Urothelium cell line (cell line): ENCODE data around the gene MUC2.
A peak's percentile ranks its signal among the peaks of the same experiment; 100 is the strongest.

Experiments used
- DNase-seq: peaks from one replicate; pipeline ENCODE4 v3.0.0; 2011; ENCODE audit warnings: low spot score, mixed read lengths
- FAIRE-seq: peaks from 2 replicates; lab custom pipeline; 2011; peaks lifted over from hg19 to GRCh38; lab: Jason Lieb, UNC

The MUC2 gene

DNA sequence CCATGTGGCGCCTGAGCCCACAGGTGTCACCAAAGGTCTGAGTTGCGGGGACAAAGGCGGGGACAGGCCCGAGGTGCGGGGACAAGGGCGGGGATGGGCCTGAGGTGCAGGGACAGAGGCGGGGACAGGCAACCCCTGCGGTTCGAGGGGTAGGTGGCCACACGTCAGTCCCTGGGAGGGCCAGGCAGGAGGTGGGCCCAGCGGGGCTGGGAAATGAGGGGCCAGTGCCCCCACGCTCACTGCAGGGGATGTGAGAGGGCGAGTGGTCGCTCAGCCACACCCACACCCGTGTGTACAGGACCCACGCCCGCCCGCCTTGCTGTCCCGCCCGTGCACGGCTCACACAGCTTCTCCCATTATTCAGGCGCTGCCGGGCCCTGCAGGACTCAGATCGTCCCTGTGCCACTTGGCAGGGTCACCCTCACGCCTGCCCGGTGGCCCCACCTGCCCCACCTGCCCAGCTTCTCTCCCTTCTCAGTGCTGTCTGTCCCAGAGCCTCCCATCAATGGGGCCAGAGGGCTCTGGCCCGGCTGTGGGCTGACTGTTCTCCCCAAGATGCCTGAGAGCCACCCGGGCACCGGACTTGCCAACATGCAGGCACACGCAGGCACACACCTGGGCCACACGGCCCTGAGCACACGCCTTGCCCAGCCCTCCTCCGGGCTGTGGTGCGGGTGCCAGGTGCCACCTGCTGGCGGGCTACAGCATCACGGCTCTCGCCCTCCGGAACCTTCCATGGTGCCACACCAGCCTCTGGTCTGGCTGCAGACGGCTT, 23.9 kb upstream of the MUC2 start:
- no peak for FAIRE-seq

DNA sequence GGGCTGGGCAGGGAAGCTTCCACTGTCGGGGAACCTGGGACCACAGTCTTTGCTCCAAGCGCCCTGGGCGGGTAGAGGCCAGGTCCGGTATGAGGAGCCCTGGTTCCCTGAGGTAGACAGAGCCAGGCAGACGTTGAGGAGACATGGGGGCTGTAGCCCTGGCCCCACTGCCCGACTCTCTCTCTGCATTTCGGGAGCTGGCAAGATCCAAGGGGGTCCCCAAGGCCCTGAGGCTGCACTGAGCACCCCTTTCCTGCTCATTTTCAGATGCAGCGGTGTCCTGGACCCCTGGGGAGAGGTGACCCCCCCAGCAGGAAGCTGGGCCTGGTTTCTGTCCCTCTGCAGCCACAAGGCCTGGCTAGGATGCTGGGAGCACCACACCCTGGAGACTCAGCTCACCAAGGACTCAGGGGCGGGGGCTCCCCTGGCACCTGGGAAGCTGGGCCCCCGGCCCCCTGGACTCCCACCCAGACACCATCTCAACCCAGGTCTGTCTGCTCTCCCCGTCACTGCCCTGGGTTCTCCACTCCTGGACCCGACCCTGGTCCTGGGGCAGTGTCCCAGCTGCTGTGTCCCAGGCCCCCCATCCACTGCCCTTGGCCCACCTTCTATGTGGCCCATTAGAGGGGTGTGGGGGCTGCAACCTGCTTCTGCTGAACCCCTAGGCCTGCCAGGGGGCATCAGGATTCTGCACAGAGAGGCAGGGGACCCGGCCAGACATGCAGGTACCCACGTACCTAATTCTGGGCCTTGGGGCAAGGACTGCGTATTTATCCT, 23.1 kb upstream of the MUC2 start:
- DNase-seq: no peak
- no peak for FAIRE-seq

More for the DNA sequence above, 23.9 kb upstream of the MUC2 start:
- DNase-seq: peak; percentile 78

- DNase-seq (no peak), FAIRE-seq (no peak)
These were observed 22.3 kb upstream of the MUC2 start for GRCh38 chr11:1052133-1053011.

DNA sequence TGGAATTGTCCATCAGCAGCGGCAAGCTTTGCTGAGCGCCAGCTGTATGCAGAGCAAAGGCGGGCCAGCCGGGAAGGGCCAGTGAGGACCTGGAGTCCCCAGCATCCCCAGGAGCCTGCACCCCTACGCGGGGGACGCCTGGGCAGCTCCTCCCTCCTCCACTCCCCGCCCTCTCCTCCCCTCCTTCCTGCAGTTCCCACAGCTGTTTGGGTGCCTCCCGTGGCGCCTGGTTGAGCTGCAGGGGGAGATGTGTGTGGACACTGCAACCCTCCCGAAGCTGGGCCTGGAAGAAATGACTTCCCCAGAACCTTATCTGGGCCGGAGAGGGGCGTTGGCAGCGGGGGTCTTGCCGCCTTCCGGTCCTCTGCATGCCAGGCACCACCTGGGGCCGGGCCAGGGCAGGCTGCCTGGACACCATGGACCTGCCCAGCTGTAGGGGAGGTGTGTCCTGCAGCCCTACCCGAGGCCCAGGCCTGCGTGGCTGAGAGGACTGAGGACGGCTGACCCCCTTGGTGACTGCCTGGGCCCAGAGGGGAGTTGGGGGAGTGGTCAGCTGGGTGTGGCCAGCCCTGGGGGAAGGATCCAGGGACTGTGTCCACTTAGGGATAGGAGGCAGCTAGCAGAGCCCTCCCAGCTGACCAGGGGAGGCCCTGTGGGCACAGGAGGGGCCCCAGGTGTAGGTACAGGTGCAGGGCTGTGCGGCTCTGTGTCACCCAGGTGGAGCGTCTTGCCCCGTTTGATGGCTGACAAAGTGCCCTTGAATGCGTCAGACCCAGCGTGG, 21.4 kb upstream of the MUC2 start:
- DNase-seq (no peak), FAIRE-seq (no peak)

- FAIRE-seq: no peak
- no peak for DNase-seq
These were observed 20.2 kb upstream of the MUC2 start for GRCh38 chr11:1054143-1055108.

DNA sequence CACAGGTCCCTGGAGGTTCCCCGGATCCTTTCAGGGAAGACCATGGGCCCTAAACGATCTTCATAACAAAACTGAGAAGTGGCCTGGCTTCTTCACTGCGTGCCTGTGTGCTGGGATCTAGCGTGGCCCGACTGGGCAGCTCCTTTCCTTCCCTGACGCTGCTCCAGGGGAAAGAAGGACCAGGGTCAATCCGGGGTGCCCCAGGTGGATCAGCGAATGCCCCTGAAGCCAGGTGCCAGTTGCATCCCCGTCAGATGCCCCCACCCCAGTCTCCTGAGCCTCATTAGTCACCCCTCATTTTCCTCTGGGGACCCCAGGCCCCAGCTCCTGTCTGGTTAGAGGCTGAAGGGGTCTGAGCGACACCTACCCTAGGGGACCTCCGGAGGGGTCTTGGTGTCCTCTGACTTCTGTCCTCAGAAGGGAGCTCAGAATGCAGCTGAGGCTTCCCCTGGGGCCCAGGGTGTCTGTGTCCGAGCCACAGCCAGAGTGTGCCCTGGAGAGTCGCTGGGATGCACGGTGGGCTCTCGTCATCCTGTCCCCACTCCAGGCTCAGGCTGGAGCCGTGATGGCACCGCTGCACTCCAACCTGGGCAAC, 19.5 kb upstream of the MUC2 start:
- DNase-seq (no peak), FAIRE-seq (no peak)

DNA sequence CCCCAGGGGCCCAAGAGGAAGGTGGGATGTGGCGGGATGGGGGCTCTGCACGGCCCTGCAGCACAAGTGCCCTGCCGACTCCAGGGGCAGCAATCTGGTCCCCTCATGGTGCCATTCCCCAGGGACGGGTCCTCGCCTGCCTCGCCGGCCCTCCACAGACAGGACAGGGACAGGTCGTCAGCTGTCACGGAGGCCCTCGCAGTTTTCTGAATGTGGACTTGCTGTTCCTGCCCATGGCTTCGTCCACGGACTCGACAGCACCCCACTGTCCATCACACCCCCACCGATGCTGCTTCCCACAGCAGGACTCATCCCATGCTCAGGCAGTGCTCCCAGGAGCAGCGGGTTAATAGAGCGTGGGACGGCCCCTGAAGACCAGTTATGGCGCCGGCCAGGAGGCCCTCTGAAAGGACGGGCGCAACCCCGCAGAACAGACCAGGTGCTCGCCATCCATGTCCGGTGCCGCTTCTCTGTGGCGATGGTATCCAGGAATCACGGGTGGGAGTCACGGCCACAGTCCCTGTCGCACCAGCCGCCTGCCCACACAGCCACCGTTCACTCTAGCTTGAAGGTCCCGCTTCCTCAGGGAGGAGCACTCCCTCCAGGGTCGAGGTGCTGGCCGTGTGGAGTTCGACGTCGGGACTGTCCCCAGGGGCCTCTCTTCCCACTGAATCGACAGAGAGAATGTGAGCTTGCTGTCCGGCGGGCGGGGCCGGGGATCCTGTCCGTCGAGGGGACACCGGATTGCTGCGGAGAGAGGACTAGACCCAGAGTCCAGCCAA, 18.5 kb upstream of the MUC2 start:
- DNase-seq (no peak), FAIRE-seq (no peak)

DNA sequence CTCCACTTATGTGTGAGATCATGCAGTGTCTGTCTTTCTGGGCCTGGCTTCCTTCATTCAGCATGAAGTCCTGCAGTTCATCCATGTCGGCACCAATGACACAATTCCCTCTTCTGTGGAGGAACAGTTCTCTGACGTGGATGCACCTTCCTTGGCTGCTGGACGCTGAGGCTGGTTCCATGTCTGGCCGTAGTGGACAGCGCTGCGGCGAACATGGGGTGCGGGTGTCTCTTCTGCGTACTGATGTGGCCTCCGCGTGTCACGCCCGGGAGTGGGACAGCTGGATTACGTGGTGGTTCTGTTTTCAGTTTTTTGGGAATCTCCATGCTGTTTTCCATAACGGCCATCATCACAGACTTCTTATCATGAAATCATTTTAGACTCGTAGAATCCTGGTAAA, 16.9 kb upstream of the MUC2 start:
- DNase-seq: no peak
- FAIRE-seq: no peak

DNA sequence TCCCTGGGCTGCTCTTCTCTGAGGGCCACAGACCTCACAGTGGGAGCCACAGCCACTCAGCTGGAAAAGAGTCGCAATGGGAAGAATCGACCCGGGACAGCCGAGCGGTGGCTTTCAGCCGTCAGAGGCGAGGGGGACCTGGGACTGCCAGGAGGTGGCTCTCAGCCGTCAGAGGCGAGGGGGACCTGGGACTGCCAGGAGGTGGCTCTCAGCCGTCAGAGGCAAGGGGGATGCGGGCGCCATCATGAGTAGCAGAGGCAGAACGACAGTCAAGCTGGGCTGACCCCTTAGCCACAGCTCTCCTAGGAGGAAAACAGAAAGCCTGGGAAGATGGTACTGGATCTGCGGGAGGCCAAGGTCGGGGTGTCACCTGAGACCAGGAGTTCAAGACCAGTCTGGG, 14.9 kb upstream of the MUC2 start:
- no peak for FAIRE-seq

GRCh38 chr11:1060410-1060809, 14.3 kb upstream of the MUC2 start:
- FAIRE-seq (no peak), DNase-seq (no peak)

More for the DNA sequence above, 14.9 kb upstream of the MUC2 start:
- no peak for DNase-seq

- DNase-seq (peak; percentile 80), FAIRE-seq (no peak)
These were observed 13.6 kb upstream of the MUC2 start for GRCh38 chr11:1060852-1061616.

DNA sequence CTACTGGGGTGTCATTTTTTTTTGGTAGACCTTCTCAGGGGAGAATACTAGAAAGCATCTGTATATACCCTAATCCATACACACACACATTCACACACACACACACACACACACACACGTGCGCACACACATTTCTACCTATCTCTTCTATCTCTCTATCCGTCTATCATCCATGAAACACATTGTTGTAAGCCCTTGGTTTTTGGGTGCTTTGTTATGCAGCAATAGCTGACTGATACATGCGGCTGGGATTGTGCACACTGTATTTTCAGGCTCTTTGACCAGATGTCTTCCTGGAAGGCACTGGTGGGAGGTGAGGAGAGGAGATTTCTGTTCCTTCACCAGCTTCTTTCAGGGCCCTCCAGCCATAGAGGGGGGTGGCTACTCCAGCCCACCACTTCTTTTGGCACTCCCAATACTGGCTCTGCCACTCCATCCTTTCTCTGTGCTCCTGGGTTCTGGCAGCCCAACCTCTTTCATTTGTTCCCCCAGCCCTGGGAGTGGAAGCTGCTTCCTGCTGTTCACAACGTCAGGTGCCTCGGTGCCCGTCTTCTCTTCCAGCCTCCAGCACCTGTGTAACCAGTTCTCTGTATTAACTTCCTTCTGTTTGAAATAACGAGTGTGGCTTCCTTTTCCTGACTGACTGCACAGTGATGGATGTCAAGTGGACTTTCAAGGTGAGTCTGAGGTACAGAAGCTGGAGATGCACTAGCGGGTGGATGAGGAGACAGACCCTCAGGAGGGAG, 12.4 kb upstream of the MUC2 start:
- no peak for DNase-seq
- no peak for FAIRE-seq

DNA sequence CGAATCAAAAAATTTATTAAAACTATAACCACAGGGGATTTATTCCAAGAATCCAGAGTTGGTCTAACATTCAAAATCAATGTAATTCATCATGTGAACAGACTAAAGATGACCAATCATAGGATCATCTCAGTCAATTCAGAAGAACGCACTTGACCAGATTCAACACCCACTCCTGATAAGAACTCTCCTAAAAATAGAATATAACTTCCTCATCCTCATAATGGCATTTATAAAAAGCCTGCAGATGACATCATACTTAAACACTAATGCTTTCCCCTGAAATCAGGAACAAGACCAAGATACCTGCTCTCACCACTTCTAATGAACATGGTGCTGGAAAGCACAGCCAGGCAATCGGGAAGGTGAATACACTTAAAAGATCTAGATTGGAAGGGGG, 10.5 kb upstream of the MUC2 start:
- no peak for FAIRE-seq
- no peak for DNase-seq

GRCh38 chr11:1067812-1068496, 6.7 kb upstream of the MUC2 start:
- DNase-seq (no peak), FAIRE-seq (no peak)

DNA sequence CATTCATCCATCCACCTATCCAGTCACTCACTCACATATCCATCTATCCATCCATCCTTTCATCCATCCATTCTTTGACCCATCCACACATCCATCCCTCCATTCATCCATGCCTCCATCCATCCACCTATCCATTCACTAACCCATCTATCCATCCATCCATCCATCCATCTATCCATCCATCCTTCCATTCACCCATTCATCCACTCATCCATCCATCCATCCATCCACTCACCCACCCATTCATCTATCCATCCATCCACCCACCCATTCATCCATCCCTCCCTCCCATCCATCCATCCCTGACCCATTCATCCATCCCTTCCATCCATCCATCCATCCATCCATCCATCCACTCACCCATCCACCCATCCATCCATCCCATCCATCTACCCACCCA, 4.9 kb upstream of the MUC2 start:
- DNase-seq (no peak), FAIRE-seq (no peak)
